Motor neuron (in vitro differentiated cells): ENCODE data around the gene TCAIM. TPM values are rescaled to one million over a fixed set of nuclear protein-coding genes. Genes with fewer than 3 reads are reported as not detected.
"Not testable (repeated sequence)": the region's sequence is repeated elsewhere in the genome, so short reads cannot be mapped to it uniquely, and the experiment has no call there.

Experiments used
- ATAC-seq, 8 experiments: fragments of 200-7000 bp; cut with Tn5 transposase; replicated peaks in 6 of 8; 2 replicates each; pipeline ENCODE4 v1.8.0; 2021; ENCODE audit warnings: mild to moderate bottlenecking in 8 of 8, moderate library complexity in 8 of 8
- H3K27ac ChIP-seq, 2 donors: fragments of 250-450 bp; sonication (Bioruptor Pico); 2 replicates each; pipeline ENCODE4 v1.9.0; 2021; ENCODE audit warnings: antibody characterized with exemption in 2 of 2, mild to moderate bottlenecking in 2 of 2, moderate library complexity in 1 of 2
- H3K4me1 ChIP-seq, 2 donors: fragments of 250-450 bp; sonication (Bioruptor Pico); replicated peaks in 1 of 2; 2 replicates each; pipeline ENCODE4 v1.6.1; 2021; ENCODE audit warnings: antibody characterized with exemption in 2 of 2, mild to moderate bottlenecking in 2 of 2, moderate library complexity in 1 of 2
- H3K4me3 ChIP-seq, 5 donors: fragments of 250-450 bp; sonication (Bioruptor Pico); 2 replicates each; pipeline ENCODE4 v1.9.0; 2021; ENCODE audit warnings: antibody characterized with exemption in 5 of 5, mild to moderate bottlenecking in 5 of 5, moderate library complexity in 4 of 5
- WGBS, 10 experiments: fragments of 450-650 bp; shearing (Covaris generic); methylation state at CpG; one replicate each; pipeline ENCODE4 v1.0.0; 2022; 5-methylcytosine and 5-hydroxymethylcytosine counted together
- in situ Hi-C, 9 experiments: fragments of 400-800 bp; cut with MboI; loops; one replicate each; pipeline ENCODE4 v1.15.0; 2021; ENCODE audit warnings: low sequenced_read_pairs in 9 of 9, low pct_unique_long_range_greater_than_20kb in 2 of 9; ENCODE audit not compliant: unreplicated experiment in 9 of 9
- total RNA-seq, 8 experiments: library from RNA; unstranded; fragments of 300-600 nt; gene quantifications; 2 replicates each; pipeline versions ENCODE4 v1.2.3 to v1.2.4, GENCODE V29; 2022

The TCAIM gene
- total RNA-seq, 8 experiments from 2014 or later: 23.0 to 48.1 (median 30.7) TPM

DNA sequence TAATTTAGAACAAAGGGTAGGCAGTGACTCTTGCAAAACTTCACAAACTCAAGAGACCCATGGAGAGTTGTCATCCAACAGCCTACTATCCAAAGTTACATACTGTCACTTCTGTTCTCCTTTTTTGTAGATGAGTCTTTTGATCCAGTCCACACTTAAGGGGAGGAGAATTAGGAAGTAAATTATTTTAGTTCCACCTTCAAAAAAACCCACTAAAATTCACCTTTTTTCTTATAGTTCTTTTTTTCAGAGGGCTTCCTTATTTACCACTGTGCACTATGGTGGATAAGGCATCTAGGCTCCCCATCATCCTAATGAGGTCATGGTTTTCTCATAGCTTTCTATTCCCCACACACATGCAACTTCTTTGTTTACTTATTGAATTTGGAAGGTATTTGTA is 8.6 kb upstream of the TCAIM start:
- in situ Hi-C loops: no loop called here
- H3K4me1 ChIP-seq: no peaks in the 10 kb centered on the region
- no peak for ATAC-seq
- no peak overlapping the region for H3K27ac ChIP-seq
- no peak overlapping the region for H3K4me3 ChIP-seq

DNA sequence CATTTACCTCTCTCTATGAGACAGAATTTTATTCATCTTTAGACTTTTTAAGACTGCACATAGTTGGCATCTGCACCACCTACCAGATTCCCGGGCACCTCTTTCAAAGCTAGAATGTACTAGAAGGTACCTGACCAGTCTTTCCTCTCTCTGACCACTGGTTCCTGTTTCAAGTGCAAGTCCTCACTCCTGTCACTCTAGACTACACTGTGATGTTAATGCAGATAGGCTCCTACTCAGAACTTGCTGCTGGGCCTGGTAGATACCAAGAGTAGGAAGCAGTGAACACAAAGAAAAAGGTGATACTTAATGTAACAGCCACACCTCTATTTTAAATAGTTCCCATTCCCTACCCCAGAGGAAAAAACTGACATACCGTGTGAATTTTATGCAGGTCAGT is 8.1 kb upstream of the TCAIM start:
- 0 to 93% (median 67%) methylated on average over 1 to 2 of the region's 2 CpGs; no CpG with 5 or more reads in 3 of the 10 experiments for WGBS, 10 experiments
- in situ Hi-C loops: no loop called here

DNA sequence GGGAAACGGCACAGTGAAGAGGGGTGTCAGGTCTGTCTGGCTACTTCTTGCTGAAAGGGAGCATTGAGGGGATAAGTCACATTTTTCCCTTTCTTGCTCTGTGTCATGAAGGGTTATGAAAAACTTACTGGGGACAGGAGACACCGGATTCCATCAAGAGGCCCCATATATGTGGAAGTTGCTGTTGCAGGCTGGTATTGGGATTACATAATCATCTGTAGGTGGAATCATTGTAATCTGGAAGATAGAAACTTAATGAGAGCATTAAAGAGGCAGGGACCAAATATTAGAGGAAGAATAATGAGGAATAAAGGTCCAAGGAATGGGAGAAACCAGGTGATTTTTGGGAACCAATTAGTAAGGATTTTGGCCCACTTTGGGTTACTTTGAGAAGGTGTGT is 4.2 kb upstream of the TCAIM start:
- peaks cover 0 to 4% of the 10 kb centered on the region in 2 donors for H3K4me1 ChIP-seq
- no peak overlapping the region for H3K27ac ChIP-seq
- in situ Hi-C loops: no loop called here
- ATAC-seq: no peak
- no peak overlapping the region for H3K4me3 ChIP-seq
- 40 to 100% (median 72%) methylated on average over 1 to 2 of the region's 2 CpGs; no CpG with 5 or more reads in 4 of the 10 experiments for WGBS, 10 experiments

More for the DNA sequence above, 8.1 kb upstream of the TCAIM start:
- no peak for ATAC-seq
- Histone ChIP-seq H3K4me1 (no peaks in the 10 kb centered on the region), H3K4me3 (no peak overlapping the region), H3K27ac (no peak overlapping the region)

GRCh38 chr3:44337248-44337785 is 1.2 kb upstream of the TCAIM start:
- Histone ChIP-seq H3K27ac (no peak overlapping the region), H3K4me1 (peaks cover 11 to 15% of the 10 kb centered on the region in 2 donors), H3K4me3 (peak overlapping the region; percentile 60 to 94 (median 83))
- 17 to 90% (median 43%) methylated on average over 1 to 5 of the region's 5 CpGs; no CpG with 5 or more reads in 1 of the 10 experiments for WGBS, 10 experiments
- in situ Hi-C loops: no loop called here
- ATAC-seq: no peak

DNA sequence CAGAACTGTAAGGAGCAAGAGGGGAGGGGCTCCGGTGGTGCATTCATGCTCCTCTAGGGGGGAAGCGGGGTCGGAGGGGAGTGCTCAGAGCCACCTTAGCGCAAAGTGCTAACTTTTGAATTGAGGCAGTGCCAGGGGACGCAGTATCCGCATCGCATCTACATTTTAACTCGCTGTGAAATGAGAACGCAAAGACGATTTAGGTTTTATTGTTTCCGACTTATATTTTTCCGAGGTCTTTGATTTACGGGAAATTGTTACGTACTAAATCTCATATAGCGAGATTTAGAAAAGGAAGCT is 212 bp downstream of the TCAIM start:
- ATAC-seq: no peak
- Histone ChIP-seq H3K4me3 (peak overlapping the region; percentile 60 to 94 (median 83)), H3K27ac (peak overlapping the region; percentile 95 to 98), H3K4me1 (peaks cover 11 to 15% of the 10 kb centered on the region in 2 donors)
- in situ Hi-C loops: no loop called here
- 0 to 3% (median 0%) methylated on average over 3 to 10 of the region's 15 CpGs; no CpG with 5 or more reads in 4 of the 10 experiments for WGBS, 10 experiments

- Histone ChIP-seq H3K27ac (no peak overlapping the region), H3K4me3 (peak overlapping the region; percentile 60 to 94 (median 83)), H3K4me1 (peaks cover 11 to 15% of the 10 kb centered on the region in 2 donors)
- in situ Hi-C loops: no loop called here
- WGBS, 10 experiments: 7 to 64% (median 27%) methylated on average over 2 to 10 of the region's 11 CpGs
- no peak for ATAC-seq
Observed at GRCh38 chr3:44339181-44340057, 853 bp downstream of the TCAIM start.

GRCh38 chr3:44340058-44340395 is 1.5 kb downstream of the TCAIM start:
- no peak for ATAC-seq
- no peak overlapping the region for H3K27ac ChIP-seq
- 60 to 100% (median 87%) methylated on average over 1 to 3 of the region's 3 CpGs; no CpG with 5 or more reads in 2 of the 10 experiments for WGBS, 10 experiments
- in situ Hi-C loops: no loop called here
- H3K4me1 ChIP-seq: peaks cover 11 to 15% of the 10 kb centered on the region in 2 donors
- peak overlapping the region in 4 of 5 donors; percentile 67 to 94 (median 87) for H3K4me3 ChIP-seq

DNA sequence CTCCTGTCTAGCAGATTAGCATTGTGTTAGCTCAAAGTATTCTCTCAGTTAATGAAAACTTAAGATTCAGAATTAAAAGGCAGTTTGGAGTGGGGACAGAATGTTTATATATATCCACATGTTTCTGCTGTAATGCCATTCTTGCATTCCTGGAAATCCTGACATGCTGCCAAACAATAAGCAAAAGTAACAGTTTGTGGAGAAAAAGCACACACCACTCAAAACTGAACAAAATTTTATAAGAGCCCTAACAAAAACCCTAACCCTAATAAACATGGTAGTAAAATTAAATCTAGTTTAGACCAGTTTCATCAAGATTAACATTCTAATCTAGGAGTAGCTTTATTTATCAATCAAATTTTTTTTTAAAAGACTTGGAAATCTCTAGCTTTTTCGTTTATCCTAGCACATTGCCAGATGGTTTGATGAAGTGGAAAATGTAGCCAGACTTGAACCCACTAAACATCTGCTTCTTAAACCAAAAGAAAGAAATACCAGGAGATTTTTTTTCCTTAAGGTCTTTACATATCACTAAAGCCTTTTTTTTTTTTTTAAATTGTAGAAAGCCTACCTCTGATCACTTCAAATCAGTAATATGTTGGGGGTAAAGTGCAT is 3.7 kb downstream of the TCAIM start:
- 17 to 100% (median 96%) methylated on average over 1 of the region's 1 CpG; no CpG with 5 or more reads in 2 of the 10 experiments for WGBS, 10 experiments
- Histone ChIP-seq H3K4me3 (no peak overlapping the region), H3K4me1 (peaks cover 10 to 15% of the 10 kb centered on the region in 2 donors), H3K27ac (no peak overlapping the region)
- in situ Hi-C loops: no loop called here
- ATAC-seq: no peak

- peaks cover 8 to 15% of the 10 kb centered on the region in 2 donors for H3K4me1 ChIP-seq
- ATAC-seq: no peak
- in situ Hi-C loops: no loop called here
- H3K4me3 ChIP-seq: no peak overlapping the region
- no peak overlapping the region for H3K27ac ChIP-seq
Observed at GRCh38 chr3:44343421-44343820, 4.9 kb downstream of the TCAIM start.

GRCh38 chr3:44346590-44346989 is 8.0 kb downstream of the TCAIM start:
- H3K4me1 ChIP-seq, in situ Hi-C loops, H3K27ac ChIP-seq, ATAC-seq, H3K4me3 ChIP-seq: not testable (repeated sequence)
- whole genome bisulfite sequencing, 10 experiments: 69 to 100% (median 97%) methylated on average over 1 to 6 of the region's 6 CpGs; no CpG with 5 or more reads in 1 of the 10 experiments

DNA sequence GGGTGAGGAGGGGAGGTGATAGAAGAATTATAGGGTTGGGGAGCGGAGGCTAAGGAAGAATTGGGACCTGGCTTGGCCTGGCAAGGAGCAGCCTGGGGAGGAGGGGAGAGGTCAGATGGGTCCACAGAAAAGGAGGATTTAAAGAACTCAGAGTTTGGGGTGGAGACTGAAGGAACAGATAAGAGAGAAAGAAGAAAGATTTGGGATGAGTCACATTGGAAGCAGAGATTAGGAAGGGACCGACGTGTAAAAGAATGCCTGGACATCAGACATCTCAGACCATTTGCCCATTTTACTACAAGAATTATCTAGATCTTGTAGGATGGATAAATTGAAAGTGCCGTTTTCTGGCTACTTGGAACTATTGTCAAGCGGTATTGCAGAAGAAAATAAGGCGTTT is 10.4 kb downstream of the TCAIM start:
- 83 to 100% (median 100%) methylated on average over 2 to 4 of the region's 6 CpGs; no CpG with 5 or more reads in 1 of the 10 experiments for WGBS, 10 experiments
- H3K27ac ChIP-seq: no peak overlapping the region
- no peak for ATAC-seq
- no peaks in the 10 kb centered on the region for H3K4me1 ChIP-seq
- H3K4me3 ChIP-seq: no peak overlapping the region
- in situ Hi-C loops: no loop called here

GRCh38 chr3:44353355-44353924 is 14.9 kb downstream of the TCAIM start:
- in situ Hi-C loops: no loop called here
- 86 to 100% (median 100%) methylated on average over 1 of the region's 1 CpG; no CpG with 5 or more reads in 6 of the 10 experiments for WGBS, 10 experiments
- Histone ChIP-seq H3K27ac (no peak overlapping the region), H3K4me1 (no peaks in the 10 kb centered on the region), H3K4me3 (no peak overlapping the region)
- ATAC-seq: no peak

- in situ Hi-C loops: no loop called here
- peak; percentile 68 to 100 (median 78) for ATAC-seq
- no peak overlapping the region for H3K27ac ChIP-seq
- H3K4me3 ChIP-seq: no peak overlapping the region
- no peaks in the 10 kb centered on the region for H3K4me1 ChIP-seq
- 0 to 71% (median 14%) methylated on average over 1 to 2 of the region's 2 CpGs; no CpG with 5 or more reads in 2 of the 10 experiments for WGBS, 10 experiments
Observed at GRCh38 chr3:44355362-44356033, 16.9 kb downstream of the TCAIM start.
